NCI-H1105 (cell line): ENCODE data around the gene SOX5.

Source experiments
- DNase-seq: peaks from one replicate; lab custom pipeline; 2025; lab: John Stamatoyannopoulos, UW

SOX5 gene

DNA sequence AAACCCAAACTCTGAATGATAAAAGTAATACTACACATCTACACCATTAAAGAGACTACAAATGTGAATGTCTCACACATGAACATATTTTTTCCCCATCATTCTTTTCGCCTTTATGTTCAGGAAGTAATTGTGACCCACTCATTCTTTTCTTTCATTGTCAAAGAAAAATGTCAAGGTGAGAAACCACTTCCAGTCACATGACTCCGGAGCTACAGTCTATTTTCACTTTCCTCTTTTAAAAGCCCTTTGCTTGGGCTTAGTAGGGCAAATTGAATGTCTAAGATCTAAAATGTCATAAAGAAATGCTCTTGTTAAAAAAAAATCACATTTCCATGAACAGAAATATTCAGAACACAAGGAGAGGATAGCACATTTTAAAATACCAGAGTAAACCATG is 461.3 kb downstream of the SOX5 start:
- DNase-seq: no peak

DNA sequence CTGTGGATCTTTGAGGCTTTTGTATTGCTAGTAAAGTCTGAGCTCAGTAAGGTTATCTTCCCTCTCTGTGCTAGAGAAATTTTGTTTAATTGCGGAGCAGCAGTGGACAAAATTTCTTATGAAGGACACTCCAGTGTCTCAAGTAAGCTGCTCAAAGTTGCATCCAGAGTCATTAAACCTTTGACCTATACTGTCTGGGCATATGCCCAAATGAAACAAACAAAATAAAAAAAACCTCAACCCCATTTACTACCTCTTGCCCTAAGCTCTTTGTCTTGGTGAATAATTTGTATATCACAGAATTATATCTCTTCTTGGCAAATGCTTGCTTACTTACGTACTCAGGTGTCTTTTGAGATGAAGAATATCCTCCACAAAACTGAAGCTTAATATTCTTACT is 465.2 kb downstream of the SOX5 start:
- DNase-seq: no peak

DNA sequence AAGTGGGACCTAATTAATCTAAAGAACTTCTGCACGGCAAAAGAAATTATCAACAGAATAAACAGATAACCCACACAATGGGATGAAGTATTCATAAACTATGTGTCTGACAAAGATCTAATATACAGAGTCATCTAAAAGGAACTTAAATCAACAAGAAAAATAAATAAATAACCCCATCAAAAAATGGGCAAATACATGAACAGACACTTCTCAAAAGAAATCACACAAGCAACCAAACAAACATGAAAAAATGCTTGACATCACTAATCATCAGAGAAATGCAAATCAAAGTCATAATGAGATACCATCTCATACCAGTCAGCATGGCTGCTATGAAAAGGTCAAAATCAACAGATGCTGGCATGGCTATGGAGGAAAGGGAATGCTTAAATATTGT is 466.9 kb downstream of the SOX5 start:
- no peak for DNase-seq
